ENCODE results near the gene PIGU. TPM values are rescaled to one million over a fixed set of nuclear protein-coding genes. Genes with fewer than 3 reads are reported as not detected.

PIGU gene
- polyA plus RNA-seq, 3 donors: 5.8 to 11.3 (median 10.9) TPM

- peaks cover 22 to 28% of the 10 kb centered on the region in 2 donors for H3K4me1 ChIP-seq (ENCODE audit: control insufficient read depth in 1 of 2, insufficient read depth in 2 of 2, low read length in 2 of 2)
- peak overlapping the region; percentile 11 for H2AFZ ChIP-seq (ENCODE audit: insufficient read depth, low read depth, low read length, poor library complexity, severe bottlenecking)
- WGBS (ENCODE audit: insufficient coverage): no CpG with 5 or more reads among the region's 1 CpG
- TF ChIP-seq, protein P1, sequence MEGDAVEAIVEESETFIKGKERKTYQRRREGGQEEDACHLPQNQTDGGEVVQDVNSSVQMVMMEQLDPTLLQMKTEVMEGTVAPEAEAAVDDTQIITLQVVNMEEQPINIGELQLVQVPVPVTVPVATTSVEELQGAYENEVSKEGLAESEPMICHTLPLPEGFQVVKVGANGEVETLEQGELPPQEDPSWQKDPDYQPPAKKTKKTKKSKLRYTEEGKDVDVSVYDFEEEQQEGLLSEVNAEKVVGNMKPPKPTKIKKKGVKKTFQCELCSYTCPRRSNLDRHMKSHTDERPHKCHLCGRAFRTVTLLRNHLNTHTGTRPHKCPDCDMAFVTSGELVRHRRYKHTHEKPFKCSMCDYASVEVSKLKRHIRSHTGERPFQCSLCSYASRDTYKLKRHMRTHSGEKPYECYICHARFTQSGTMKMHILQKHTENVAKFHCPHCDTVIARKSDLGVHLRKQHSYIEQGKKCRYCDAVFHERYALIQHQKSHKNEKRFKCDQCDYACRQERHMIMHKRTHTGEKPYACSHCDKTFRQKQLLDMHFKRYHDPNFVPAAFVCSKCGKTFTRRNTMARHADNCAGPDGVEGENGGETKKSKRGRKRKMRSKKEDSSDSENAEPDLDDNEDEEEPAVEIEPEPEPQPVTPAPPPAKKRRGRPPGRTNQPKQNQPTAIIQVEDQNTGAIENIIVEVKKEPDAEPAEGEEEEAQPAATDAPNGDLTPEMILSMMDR (IDR thresholded peaks at IDR 0.05): no peak
- H3K27ac ChIP-seq (ENCODE audit: low read depth in 1 of 2, low read length in 2 of 2): peak overlapping the region in 1 of 2 donors; percentile 49
- Mint-ChIP-seq H3K4me1 (peaks cover 33% of the 10 kb centered on the region), H3K9me3 (no peaks in the 10 kb centered on the region), H3K4me3 (no peak overlapping the region), H3K36me3 (peaks cover 5 to 17% of the 10 kb centered on the region in 2 donors), H3K27ac (peak overlapping the region in 5 of 7 donors; percentile 8 to 79 (median 25)), H3K27me3 (ENCODE audit: low read depth in 3 of 3) (peaks cover 0 to 2% (median 0%) of the 10 kb centered on the region in 3 donors)
- intact Hi-C loops (cut with micrococcal nuclease): no loop called here
- H3K36me3 ChIP-seq (replicated peaks in 1 of 2; ENCODE audit: control insufficient read depth in 1 of 2, insufficient read depth in 2 of 2, low read length in 2 of 2): peaks cover 0 to 7% of the 10 kb centered on the region in 2 donors
- no peak overlapping the region for H3K9ac ChIP-seq (ENCODE audit: insufficient read depth, low read length, poor library complexity, severe bottlenecking)
- no peaks in the 10 kb centered on the region for H3K79me2 ChIP-seq (ENCODE audit: insufficient read depth, low read length)
- no peak overlapping the region for H3K4me3 ChIP-seq (replicated peaks in 1 of 3; ENCODE audit: low read depth in 2 of 3, low read length in 3 of 3)
- H4K20me1 ChIP-seq (ENCODE audit: insufficient read depth, low read length): no peaks in the 10 kb centered on the region
- DNase-seq: no peak
- H3K9me3 ChIP-seq (replicated peaks in 1 of 2; ENCODE audit: control insufficient read depth in 1 of 2, insufficient read depth in 1 of 2, low read length in 2 of 2): no peaks in the 10 kb centered on the region
- no peak overlapping the region for H3K4me2 ChIP-seq (replicated peaks; ENCODE audit: extremely low read depth, low read length, poor library complexity, severe bottlenecking)
- H3K27me3 ChIP-seq (ENCODE audit: control insufficient read depth in 2 of 2, insufficient read depth in 2 of 2, low read length in 2 of 2): no peaks in the 10 kb centered on the region
Observed at GRCh38 chr20:34642009-34642408, 34.9 kb downstream of the PIGU start.

DNA sequence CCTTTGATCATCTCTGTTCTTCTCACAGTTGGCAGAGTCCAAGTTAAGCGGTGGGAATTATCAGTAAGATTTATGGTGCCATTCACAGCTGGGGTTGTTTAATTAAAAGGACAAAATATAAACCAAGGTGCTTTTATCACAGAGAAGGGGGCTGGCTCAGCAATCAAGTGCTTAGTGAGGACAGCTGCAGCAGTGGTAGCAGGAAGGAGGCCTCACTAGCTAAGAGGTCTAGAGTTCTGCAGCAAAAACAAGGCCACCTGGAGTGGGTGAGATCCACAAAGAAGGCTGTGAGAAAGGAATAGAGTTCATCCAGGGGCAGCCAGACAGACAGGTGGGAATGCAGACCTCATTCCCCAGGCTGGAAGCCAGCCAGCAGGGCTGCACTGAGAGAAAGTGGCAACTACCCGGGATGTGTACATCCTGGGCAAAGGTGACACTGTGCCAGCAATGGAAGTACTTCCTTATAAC lies 37.1 kb downstream of the PIGU start:
- TF ChIP-seq, protein P1 (IDR thresholded peaks at IDR 0.05): no peak
- no peaks in the 10 kb centered on the region for H4K20me1 ChIP-seq (ENCODE audit: insufficient read depth, low read length)
- Mint-ChIP-seq H3K27ac (peak overlapping the region in 1 of 7 donors; percentile 37), H3K4me3 (no peak overlapping the region), H3K9me3 (no peaks in the 10 kb centered on the region), H3K27me3 (ENCODE audit: low read depth in 3 of 3) (peaks cover 0 to 4% (median 0%) of the 10 kb centered on the region in 3 donors), H3K36me3 (peaks cover 8 to 31% of the 10 kb centered on the region in 2 donors), H3K4me1 (peaks cover 47% of the 10 kb centered on the region)
- H3K36me3 ChIP-seq (replicated peaks in 1 of 2; ENCODE audit: control insufficient read depth in 1 of 2, insufficient read depth in 2 of 2, low read length in 2 of 2): peaks cover 3 to 7% of the 10 kb centered on the region in 2 donors
- peaks cover 24 to 40% of the 10 kb centered on the region in 2 donors for H3K4me1 ChIP-seq (ENCODE audit: control insufficient read depth in 1 of 2, insufficient read depth in 2 of 2, low read length in 2 of 2)
- no peak overlapping the region for H3K27ac ChIP-seq (ENCODE audit: low read depth in 1 of 2, low read length in 2 of 2)
- no peak overlapping the region for H3K9ac ChIP-seq (ENCODE audit: insufficient read depth, low read length, poor library complexity, severe bottlenecking)
- DNase-seq: no peak
- WGBS (ENCODE audit: insufficient coverage): 50% methylated on average over 1 of the region's 2 CpGs
- no peak overlapping the region for H3K4me3 ChIP-seq (replicated peaks in 1 of 3; ENCODE audit: low read depth in 2 of 3, low read length in 3 of 3)
- intact Hi-C loops (cut with micrococcal nuclease): no loop called here
- no peaks in the 10 kb centered on the region for H3K79me2 ChIP-seq (ENCODE audit: insufficient read depth, low read length)
- H3K27me3 ChIP-seq (ENCODE audit: control insufficient read depth in 2 of 2, insufficient read depth in 2 of 2, low read length in 2 of 2): no peaks in the 10 kb centered on the region
- H2AFZ ChIP-seq (ENCODE audit: insufficient read depth, low read depth, low read length, poor library complexity, severe bottlenecking): no peak overlapping the region
- H3K4me2 ChIP-seq (replicated peaks; ENCODE audit: extremely low read depth, low read length, poor library complexity, severe bottlenecking): no peak overlapping the region
- no peaks in the 10 kb centered on the region for H3K9me3 ChIP-seq (replicated peaks in 1 of 2; ENCODE audit: control insufficient read depth in 1 of 2, insufficient read depth in 1 of 2, low read length in 2 of 2)
